Tibial nerve (tissue), 4 donors: ENCODE results near the gene SPAG9. TPM values are rescaled to one million over a fixed set of nuclear protein-coding genes. Genes with fewer than 3 reads are reported as not detected.

ENCODE experiments used
- DNase-seq, 2 donors: peaks; one replicate each; pipeline ENCODE4 v3.0.0-alpha.2; 2019; ENCODE audit warnings: low spot score in 2 of 2
- H3K27ac ChIP-seq, 4 donors: fragments of 200-600 bp; sonication (generic) in 3 of 4; one replicate each; pipeline ENCODE4 v1.5.1; 2017 to 2019; ENCODE audit warnings: mild to moderate bottlenecking in 1 of 4
- H3K27me3 ChIP-seq, 2 donors: fragments of 200-600 bp; sonication (generic) in 1 of 2; one replicate each; pipeline versions ENCODE4 v1.5.1 to v1.6.0; 2017 to 2019
- H3K36me3 ChIP-seq, 3 donors: fragments of 200-600 bp; sonication (generic); one replicate each; pipeline ENCODE4 v1.5.1; 2018 to 2019
- H3K4me1 ChIP-seq, 4 donors: fragments of 200-600 bp; sonication (generic) in 3 of 4; one replicate each; pipeline ENCODE4 v1.5.1; 2017 to 2019
- H3K4me3 ChIP-seq, 4 donors: fragments of 200-600 bp; sonication (generic) in 3 of 4; one replicate each; pipeline ENCODE4 v1.5.1; 2017 to 2019; ENCODE audit warnings: mild to moderate bottlenecking in 1 of 4, moderate library complexity in 1 of 4
- H3K9me3 ChIP-seq, 4 donors: fragments of 200-600 bp; sonication (generic) in 3 of 4; one replicate each; pipeline ENCODE4 v1.5.1; 2017 to 2019
- CTCF ChIP-seq, 5 experiments: fragments of 200-600 bp in 3 of 5; fragments of 450-650 bp in 2 of 5; sonication (generic) in 3 of 5; IDR thresholded peaks; one replicate each; pipeline ENCODE4 v1.5.1; 2016 to 2019; ENCODE audit warnings: antibody characterized with exemption in 5 of 5, mild to moderate bottlenecking in 3 of 5, moderate library complexity in 2 of 5
- EP300 ChIP-seq, 2 donors: sonication (generic); formaldehyde crosslinking; IDR thresholded peaks; one replicate each; pipeline ENCODE4 v1.6.1; 2017; ENCODE audit warnings: antibody characterized with exemption in 2 of 2, mild to moderate bottlenecking in 1 of 2
- POLR2A ChIP-seq, 2 donors: fragments of 450-650 bp; IDR thresholded peaks; one replicate each; pipeline ENCODE4 v1.6.1; 2017; ENCODE audit warnings: antibody characterized with exemption in 2 of 2, mild to moderate bottlenecking in 2 of 2, moderate library complexity in 2 of 2
- WGBS, 2 donors: methylation state at CpG; one replicate each; pipeline ENCODE4 v1.1.5; 2018; 5-methylcytosine and 5-hydroxymethylcytosine counted together
- total RNA-seq, 4 donors: library from RNA; depleted of rRNA; stranded (reverse); fragments of >200 nt; gene quantifications; one replicate each; pipeline ENCODE4 v1.1.0, GENCODE V29; 2016

The SPAG9 gene
- total RNA-seq, 4 donors from 2014 or later, result 145 to 199 (median 165) TPM

DNA sequence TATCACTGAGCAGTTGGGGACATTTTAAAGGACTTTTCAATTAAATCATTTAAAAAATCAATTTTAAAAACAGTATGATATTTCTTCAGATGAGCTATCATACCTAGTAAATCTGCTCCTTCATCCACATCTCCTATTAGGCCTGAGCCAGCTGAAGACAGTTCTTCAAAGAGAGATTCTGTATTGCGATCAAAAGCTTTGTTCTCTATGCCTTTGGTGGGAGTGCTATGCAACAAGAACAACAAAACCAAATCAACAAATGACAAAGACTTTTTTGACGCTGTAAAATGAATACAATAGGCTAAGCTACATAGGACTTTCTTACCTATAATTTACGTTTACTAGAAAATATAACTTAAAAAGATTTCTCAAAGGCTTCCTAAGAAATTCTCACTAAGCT, 106.5 kb downstream of the SPAG9 start:
- no peak for DNase-seq
- H3K27ac ChIP-seq, result no peak overlapping the region
- TF ChIP-seq POLR2A (IDR thresholded peaks at IDR 0.05) (no peak), EP300 (IDR thresholded peaks at IDR 0.05) (no peak), CTCF (IDR thresholded peaks at IDR 0.05) (no peak)
- peaks cover 0 to 56% (median 4%) of the 10 kb centered on the region in 3 donors for H3K36me3 ChIP-seq
- no peak overlapping the region for H3K4me3 ChIP-seq
- H3K9me3 ChIP-seq, result no peaks in the 10 kb centered on the region
- H3K4me1 ChIP-seq, result peaks cover 0 to 26% (median 0%) of the 10 kb centered on the region in 4 donors
- WGBS, 2 donors, result 76 to 84% methylated on average over 3 of the region's 3 CpGs
- no peaks in the 10 kb centered on the region for H3K27me3 ChIP-seq

DNA sequence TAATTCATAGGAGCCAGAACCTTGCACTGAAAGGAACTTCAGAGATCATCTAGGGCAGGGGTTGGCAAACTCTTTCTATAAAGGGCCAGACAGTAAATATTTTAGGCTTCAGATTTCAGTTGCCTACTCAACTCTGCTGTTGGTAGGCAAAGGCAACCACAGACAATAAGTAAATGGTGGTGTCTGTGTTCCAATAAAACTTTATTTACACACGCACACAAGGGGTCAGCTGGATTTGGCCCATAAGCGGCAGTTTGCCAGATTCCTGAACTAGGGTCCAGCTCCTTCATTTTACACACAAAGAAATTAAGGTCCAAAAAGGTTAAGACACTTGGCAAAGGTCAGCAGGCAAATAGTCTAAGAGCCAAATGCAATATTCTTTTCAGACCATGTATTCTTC, 107.3 kb downstream of the SPAG9 start:
- Histone ChIP-seq H3K4me1 (peaks cover 0 to 30% (median 0%) of the 10 kb centered on the region in 4 donors), H3K9me3 (no peaks in the 10 kb centered on the region), H3K36me3 (peaks cover 0 to 48% (median 0%) of the 10 kb centered on the region in 3 donors), H3K27me3 (no peaks in the 10 kb centered on the region), H3K27ac (no peak overlapping the region), H3K4me3 (no peak overlapping the region)
- no peak for TF ChIP-seq CTCF (IDR thresholded peaks at IDR 0.05)
- no peak for DNase-seq
- WGBS, 2 donors, result 75 to 83% methylated on average over 2 of the region's 2 CpGs

DNA sequence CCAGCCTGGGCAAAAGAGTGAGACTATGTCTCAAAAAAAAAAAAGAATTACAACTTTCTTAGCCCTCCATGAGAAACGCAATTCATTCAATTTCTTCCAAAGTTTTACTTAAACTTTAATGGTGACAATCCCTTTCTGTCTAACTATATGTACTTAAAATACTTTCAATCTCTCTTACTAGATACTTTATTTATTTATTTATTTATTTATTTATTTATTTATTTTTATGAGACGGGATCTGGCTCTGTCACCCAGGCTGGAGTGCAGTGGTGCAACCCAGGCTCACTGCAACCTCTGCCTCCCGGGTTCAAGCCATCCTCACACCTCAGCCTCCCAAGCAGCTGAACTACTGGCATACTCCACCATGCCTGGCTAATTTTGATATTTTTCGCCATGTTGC, 108.1 kb downstream of the SPAG9 start:
- no peak for TF ChIP-seq EP300 (IDR thresholded peaks at IDR 0.05)
- TF ChIP-seq CTCF (IDR thresholded peaks at IDR 0.05), result no peak
- TF ChIP-seq POLR2A (IDR thresholded peaks at IDR 0.05), result no peak
- H3K27ac ChIP-seq, result no peak overlapping the region
- 95% methylated on average over 4 of the region's 4 CpGs for WGBS, 2 donors
- H3K4me3 ChIP-seq, result no peak overlapping the region
- peaks cover 0 to 41% (median 0%) of the 10 kb centered on the region in 3 donors for H3K36me3 ChIP-seq
- peaks cover 0 to 30% (median 0%) of the 10 kb centered on the region in 4 donors for H3K4me1 ChIP-seq
- H3K27me3 ChIP-seq, result no peaks in the 10 kb centered on the region
- H3K9me3 ChIP-seq, result no peaks in the 10 kb centered on the region
- DNase-seq, result no peak

GRCh38 chr17:51010173-51010675, 110.4 kb downstream of the SPAG9 start:
- Histone ChIP-seq H3K9me3 (no peaks in the 10 kb centered on the region), H3K4me3 (no peak overlapping the region), H3K27me3 (no peaks in the 10 kb centered on the region), H3K27ac (peak overlapping the region in 1 of 4 donors; percentile 17), H3K4me1 (peaks cover 0 to 22% (median 0%) of the 10 kb centered on the region in 4 donors), H3K36me3 (peaks cover 0 to 41% (median 0%) of the 10 kb centered on the region in 3 donors)
- 30 to 40% methylated on average over 1 of the region's 1 CpG for WGBS, 2 donors
- no peak for TF ChIP-seq CTCF (IDR thresholded peaks at IDR 0.05)
- no peak for TF ChIP-seq POLR2A (IDR thresholded peaks at IDR 0.05)
- TF ChIP-seq EP300 (IDR thresholded peaks at IDR 0.05), result no peak
- no peak for DNase-seq

GRCh38 chr17:51006601-51007000, 114.1 kb downstream of the SPAG9 start:
- H3K36me3 ChIP-seq, result peaks cover 0 to 46% (median 0%) of the 10 kb centered on the region in 3 donors

More at GRCh38 chr17:51006601-51007000, 114.1 kb downstream of the SPAG9 start:
- no peak overlapping the region for H3K27ac ChIP-seq
- DNase-seq, result no peak
- no peak for TF ChIP-seq CTCF (IDR thresholded peaks at IDR 0.05)
- TF ChIP-seq EP300 (IDR thresholded peaks at IDR 0.05), result no peak
- no peak for TF ChIP-seq POLR2A (IDR thresholded peaks at IDR 0.05)
- H3K9me3 ChIP-seq, result no peaks in the 10 kb centered on the region
- no peaks in the 10 kb centered on the region for H3K27me3 ChIP-seq
- 88 to 92% methylated on average over 1 of the region's 1 CpG for WGBS, 2 donors
- no peak overlapping the region for H3K4me3 ChIP-seq
- H3K4me1 ChIP-seq, result peaks cover 0 to 23% (median 0%) of the 10 kb centered on the region in 4 donors
